Measurements from ENCODE around the gene KCNN3.

The KCNN3 gene

GRCh38 chr1:154768456-154769125 lies 101.5 kb downstream of the KCNN3 start:
- DNase-seq, result no peak

DNA sequence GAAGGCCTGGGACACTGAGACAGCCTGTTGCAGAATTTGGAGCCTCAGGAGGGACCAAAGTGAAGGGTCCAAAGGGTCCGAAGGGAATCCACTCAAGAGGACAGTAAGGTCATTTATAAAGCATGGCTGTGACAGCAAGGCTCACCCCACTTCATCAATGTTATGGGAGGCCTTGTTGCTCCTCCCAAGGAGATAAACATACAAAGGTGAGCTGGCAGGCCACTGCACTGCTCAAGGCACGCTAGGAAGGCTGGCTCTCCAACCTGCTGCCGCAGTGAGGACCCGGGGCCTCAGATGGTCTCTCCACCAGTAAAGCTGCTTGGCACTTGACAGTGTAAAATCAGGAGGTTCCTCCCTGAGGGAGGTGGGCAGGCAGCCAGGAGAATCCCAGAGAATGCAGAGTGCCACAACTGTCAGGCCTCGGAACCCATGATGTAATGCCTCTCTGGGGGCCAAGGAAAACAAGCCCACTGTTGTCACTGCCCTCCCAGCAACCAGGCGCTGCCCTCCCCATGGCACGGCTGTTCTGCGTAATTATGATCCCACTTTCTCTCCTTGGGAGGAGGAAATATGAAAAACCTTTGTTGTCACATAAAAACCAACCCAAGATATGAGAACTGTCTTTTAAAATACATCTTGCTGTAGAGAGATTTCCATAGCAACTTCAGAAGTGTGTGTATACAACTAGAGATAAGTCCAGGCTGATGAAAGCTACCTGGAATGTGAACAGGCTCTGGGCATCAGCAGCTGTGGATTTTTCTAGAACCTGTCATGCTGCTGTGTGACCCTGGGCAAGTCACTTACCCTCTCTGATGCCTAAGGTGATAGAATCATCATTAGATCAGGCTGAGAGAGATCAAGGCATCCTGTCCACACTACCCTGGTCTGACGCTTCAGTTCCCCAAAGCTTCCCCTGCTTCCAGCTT lies 102.5 kb downstream of the KCNN3 start:
- no peak for DNase-seq

GRCh38 chr1:154765970-154766369 lies 104.1 kb downstream of the KCNN3 start:
- no peak for DNase-seq

- no peak for DNase-seq
Observed at GRCh38 chr1:154764773-154765172, 105.3 kb downstream of the KCNN3 start.

- no peak for DNase-seq
Observed at GRCh38 chr1:154764181-154764580, 105.9 kb downstream of the KCNN3 start.

DNA sequence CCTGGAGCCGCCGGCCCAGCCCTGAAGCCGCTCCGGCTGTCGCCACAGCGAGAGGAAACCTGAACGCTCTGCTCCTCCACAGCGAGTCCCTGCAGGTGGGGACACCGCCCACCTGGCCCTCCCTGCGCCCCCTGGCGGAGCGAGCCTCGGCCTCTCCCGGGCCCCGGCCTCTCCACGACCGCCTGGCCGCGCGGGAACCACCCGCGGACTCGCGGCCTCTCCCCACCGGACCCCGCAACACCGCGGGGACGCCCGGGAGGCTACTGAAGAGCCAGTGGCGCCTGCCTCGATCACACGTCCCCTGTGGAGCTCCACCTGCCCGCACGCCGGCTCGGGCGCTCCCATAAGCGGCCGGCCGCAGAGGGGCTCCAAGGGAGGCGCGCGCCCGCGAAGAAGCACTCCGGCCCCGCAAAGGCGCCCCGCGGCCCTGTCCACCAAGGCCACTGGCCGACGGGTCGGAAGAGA lies 109.6 kb downstream of the KCNN3 start:
- peak; percentile 86 for DNase-seq

- no peak for DNase-seq
Observed at GRCh38 chr1:154759793-154760192, 110.3 kb downstream of the KCNN3 start.

DNA sequence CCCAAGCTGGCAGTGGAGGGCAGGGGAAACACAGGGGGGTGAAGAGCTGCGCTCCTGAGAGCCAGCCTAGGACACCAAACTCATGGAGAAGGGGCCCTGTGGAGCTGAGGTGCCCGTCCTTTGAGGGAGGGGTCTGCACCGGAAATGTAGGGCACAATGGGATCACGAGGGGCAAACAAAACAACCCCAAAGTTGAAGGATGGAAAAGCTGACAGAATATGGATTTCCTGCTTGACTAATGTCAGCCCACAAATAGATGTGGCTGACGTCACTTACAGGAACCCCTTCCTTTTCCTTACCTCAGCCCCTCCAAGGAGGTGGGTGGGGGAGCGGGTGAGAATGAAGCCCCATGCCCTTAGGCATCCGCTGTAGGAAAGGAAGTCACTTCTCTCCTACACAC lies 110.9 kb downstream of the KCNN3 start:
- no peak for DNase-seq

DNA sequence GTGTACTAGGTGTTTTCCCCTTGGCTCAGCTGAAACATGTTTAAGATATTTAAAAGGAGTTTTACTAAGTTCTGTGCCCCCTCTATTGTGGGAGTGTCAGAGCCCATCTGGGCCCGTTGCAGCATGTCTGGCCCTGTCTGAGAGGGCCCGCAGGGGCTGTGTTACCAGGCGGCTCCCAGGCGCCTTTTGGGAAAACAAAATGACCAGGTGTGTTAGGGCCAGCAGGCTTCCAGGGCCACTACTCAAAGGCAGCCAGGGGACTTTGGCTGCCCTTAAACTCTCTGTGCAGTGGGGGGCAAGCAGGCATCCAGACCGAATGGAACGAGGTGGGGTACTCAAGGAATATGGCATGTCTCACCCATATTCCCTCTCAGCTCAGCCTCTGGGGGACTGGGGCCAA lies 111.7 kb downstream of the KCNN3 start:
- DNase-seq, result no peak

- no peak for DNase-seq
Observed at GRCh38 chr1:154756793-154757548, 113.1 kb downstream of the KCNN3 start.

DNA sequence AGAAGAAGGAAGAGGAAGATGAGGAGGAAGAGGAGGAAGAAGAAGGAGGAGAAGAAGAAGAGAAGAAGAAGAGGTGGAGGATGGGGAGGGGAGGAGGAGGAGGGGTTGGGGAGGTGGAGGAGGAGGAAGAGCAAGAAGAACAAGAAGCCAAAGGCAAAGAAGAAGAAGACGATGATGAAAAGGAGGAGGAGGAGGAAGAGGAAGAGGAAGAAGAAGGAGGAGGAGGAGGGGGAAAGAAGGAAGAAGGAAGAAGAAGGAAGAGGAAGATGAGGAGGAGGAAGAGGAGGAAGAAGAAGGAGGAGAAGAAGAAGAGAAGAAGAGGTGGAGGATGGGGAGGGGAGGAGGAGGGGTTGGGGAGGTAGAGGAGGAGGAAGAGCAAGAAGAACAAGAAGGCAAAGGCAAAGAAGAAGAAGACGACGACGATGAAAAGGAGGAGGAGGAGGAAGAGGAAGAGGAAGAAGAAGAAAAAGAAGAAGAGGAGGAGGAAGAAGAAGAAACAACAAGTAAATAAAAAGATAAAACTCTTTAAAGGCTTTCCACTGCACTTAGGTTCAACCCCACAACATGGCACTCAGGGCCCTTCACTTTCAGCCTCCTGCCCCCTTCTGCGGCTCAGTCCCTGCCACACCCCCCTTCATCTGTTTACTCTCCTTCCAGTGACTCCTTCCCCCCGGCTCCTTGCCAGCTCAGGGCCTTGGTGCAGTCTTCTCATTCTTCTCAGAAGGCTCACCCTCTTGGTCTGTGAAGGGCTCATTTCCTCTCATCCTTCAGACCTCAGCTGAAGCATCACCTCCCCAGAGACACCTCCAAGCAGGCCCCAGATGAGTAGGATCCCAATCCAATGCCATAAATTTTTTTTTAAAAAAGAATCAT lies 114.0 kb downstream of the KCNN3 start:
- DNase-seq, result no peak

GRCh38 chr1:154753426-154753825 lies 116.7 kb downstream of the KCNN3 start:
- no peak for DNase-seq

- DNase-seq, result no peak
Observed at GRCh38 chr1:154752273-154753030, 117.6 kb downstream of the KCNN3 start.

DNA sequence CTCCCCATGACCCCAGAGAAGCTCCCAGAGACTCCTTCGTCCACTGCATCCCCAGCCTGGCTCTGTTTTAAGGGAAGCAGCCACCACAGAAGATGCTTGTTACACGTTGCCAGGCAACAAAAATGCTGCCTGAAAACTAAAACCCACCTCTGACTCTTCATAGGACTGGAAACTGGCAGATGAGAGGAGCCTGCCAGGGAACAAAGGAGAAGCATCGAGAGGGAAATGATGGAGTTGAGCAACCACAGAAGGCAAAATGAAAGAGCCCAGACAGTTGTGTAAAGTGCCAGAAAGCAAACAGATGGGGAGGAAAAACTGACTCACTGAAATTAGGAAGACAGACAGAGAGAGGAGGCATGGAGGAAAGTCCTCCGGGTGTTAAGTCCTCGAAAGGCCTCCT lies 118.4 kb downstream of the KCNN3 start:
- DNase-seq, result no peak

GRCh38 chr1:154750681-154751665 lies 119.1 kb downstream of the KCNN3 start:
- no peak for DNase-seq

GRCh38 chr1:154749078-154749760 lies 120.9 kb downstream of the KCNN3 start:
- DNase-seq, result no peak

GRCh38 chr1:154748405-154748775 lies 121.7 kb downstream of the KCNN3 start:
- DNase-seq, result no peak

GRCh38 chr1:154747740-154748404 lies 122.2 kb downstream of the KCNN3 start:
- peak; percentile 11 for DNase-seq

DNA sequence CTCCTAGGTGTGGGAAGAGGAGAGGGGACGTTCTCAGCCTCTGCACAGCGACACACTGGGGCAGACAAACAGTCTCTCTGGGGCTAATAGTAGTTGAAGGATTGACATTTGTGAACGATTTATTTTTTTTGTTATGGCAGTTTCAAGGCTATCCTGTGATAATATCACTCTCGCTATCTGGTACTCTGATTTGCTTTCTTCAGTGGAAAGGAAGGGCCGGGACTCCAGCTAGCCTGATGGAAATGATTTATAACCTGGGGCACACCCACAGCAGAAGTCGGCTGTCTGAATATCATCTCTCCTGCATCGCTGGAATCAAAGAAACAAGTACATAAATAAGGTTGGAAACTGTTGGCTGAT lies 122.7 kb downstream of the KCNN3 start:
- no peak for DNase-seq

Data from T-helper 9 cell (primary cell).